Effector memory CD8-positive, alpha-beta T cell (primary cell): Measurements from ENCODE around the gene PI16.

Source experiments
- ATAC-seq: fragments of 150-1000 bp; cut with Tn5 transposase; replicated peaks from 2 replicates; pipeline ENCODE4 v1.10.0; 2021; ENCODE audit warnings: mild to moderate bottlenecking, moderate library complexity
- DNase-seq, 3 experiments: peaks; one replicate each; pipeline ENCODE4 v3.0.0; 2021
- H3K27ac Mint-ChIP-seq, 2 donors: one replicate each; pipeline ENCODE4 v1.8.0; 2022; ENCODE audit warnings: mild to moderate bottlenecking in 2 of 2, mixed read lengths in 2 of 2, moderate library complexity in 2 of 2
- H3K27me3 Mint-ChIP-seq, 2 donors: one replicate each; pipeline ENCODE4 v1.8.0; 2022; ENCODE audit warnings: mixed read lengths in 2 of 2
- H3K36me3 Mint-ChIP-seq: one replicate; pipeline ENCODE4 v1.8.0; 2022; ENCODE audit warnings: mild to moderate bottlenecking, moderate library complexity, mixed read lengths; ENCODE audit not compliant: insufficient read depth
- H3K4me1 Mint-ChIP-seq, 2 donors: one replicate each; pipeline ENCODE4 v1.8.0; 2022; ENCODE audit warnings: low read depth in 2 of 2, mixed read lengths in 2 of 2
- H3K4me3 Mint-ChIP-seq, 2 donors: one replicate each; pipeline ENCODE4 v1.8.0; 2022; ENCODE audit warnings: mild to moderate bottlenecking in 2 of 2, mixed read lengths in 2 of 2, moderate library complexity in 2 of 2
- H3K9me3 Mint-ChIP-seq, 2 donors: one replicate each; pipeline ENCODE4 v1.8.0; 2022; ENCODE audit warnings: mixed read lengths in 2 of 2

PI16 gene

GRCh38 chr6:36976931-36977330 is 22.4 kb downstream of the PI16 start:
- Mint-ChIP-seq H3K27ac (no peak overlapping the region), H3K4me3 (no peak overlapping the region), H3K4me1 (peaks cover 21 to 23% of the 10 kb centered on the region in 2 donors), H3K36me3 (peaks cover 82% of the 10 kb centered on the region), H3K9me3 (no peaks in the 10 kb centered on the region), H3K27me3 (no peaks in the 10 kb centered on the region)
- DNase-seq, result no peak
- no peak for ATAC-seq

- no peaks in the 10 kb centered on the region for H3K9me3 Mint-ChIP-seq
- peaks cover 82% of the 10 kb centered on the region for H3K36me3 Mint-ChIP-seq
- H3K4me1 Mint-ChIP-seq, result peaks cover 24 to 25% of the 10 kb centered on the region in 2 donors
- no peaks in the 10 kb centered on the region for H3K27me3 Mint-ChIP-seq
- H3K4me3 Mint-ChIP-seq, result no peak overlapping the region
- no peak for DNase-seq
- H3K27ac Mint-ChIP-seq, result no peak overlapping the region
- peak; percentile 58 for ATAC-seq
Observed at GRCh38 chr6:36977470-36977941, 23.0 kb downstream of the PI16 start.

DNA sequence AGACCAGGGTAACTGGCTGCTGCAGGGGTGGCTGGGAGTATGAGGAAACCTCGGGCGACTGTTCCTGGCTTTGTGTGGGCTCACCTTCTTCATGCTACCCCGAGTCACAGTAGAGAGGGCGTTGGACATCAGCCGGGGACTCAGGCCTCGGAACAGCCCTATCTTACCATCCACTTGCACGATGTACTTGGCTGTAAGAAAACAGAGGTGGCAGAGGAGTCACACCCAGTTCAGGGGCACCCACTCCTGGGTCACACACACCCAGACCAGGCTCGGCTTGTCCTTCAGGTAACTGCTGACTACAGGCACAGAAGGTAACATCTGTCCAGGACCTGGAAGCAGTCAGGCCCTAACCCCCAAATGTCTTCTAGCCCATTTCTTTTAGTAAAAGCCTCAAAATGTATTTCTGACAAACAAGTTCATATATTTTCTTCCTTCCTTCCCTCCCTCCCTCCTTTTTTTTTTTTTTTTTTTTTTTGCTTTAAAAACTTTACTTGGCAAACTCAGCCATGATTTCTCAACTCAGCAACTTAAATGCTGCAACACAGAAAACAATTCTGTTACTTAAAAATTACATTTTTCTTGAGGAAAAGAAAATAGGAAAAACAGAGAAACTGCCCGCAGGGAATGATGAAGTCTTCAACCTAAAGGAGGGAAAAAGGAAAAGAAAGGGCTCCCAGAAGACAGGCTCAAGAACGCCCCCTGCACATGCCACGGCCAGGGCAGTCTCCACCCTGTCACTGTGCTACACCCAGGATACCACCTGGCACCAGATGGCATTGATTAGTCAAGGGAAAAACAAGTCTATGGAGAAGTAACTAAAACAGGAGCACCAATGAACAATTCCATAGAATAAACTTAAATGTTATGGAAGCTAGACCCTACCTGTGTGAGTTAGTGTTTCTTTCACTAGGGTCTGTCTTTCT is 24.1 kb downstream of the PI16 start:
- H3K27ac Mint-ChIP-seq, result no peak overlapping the region

GRCh38 chr6:36979347-36979742 is 24.8 kb downstream of the PI16 start:
- no peak overlapping the region for H3K4me3 Mint-ChIP-seq
- H3K27me3 Mint-ChIP-seq, result no peaks in the 10 kb centered on the region
- H3K36me3 Mint-ChIP-seq, result peaks cover 67% of the 10 kb centered on the region
- H3K27ac Mint-ChIP-seq, result no peak overlapping the region
- ATAC-seq (peak; percentile 59), DNase-seq (no peak)
- H3K9me3 Mint-ChIP-seq, result no peaks in the 10 kb centered on the region
- H3K4me1 Mint-ChIP-seq, result peaks cover 24 to 25% of the 10 kb centered on the region in 2 donors

More for the DNA sequence above, 24.1 kb downstream of the PI16 start:
- no peaks in the 10 kb centered on the region for H3K9me3 Mint-ChIP-seq
- no peaks in the 10 kb centered on the region for H3K27me3 Mint-ChIP-seq
- DNase-seq, result no peak
- H3K36me3 Mint-ChIP-seq, result peaks cover 74% of the 10 kb centered on the region
- no peak overlapping the region for H3K4me3 Mint-ChIP-seq
- ATAC-seq, result no peak
- peaks cover 24 to 25% of the 10 kb centered on the region in 2 donors for H3K4me1 Mint-ChIP-seq

DNA sequence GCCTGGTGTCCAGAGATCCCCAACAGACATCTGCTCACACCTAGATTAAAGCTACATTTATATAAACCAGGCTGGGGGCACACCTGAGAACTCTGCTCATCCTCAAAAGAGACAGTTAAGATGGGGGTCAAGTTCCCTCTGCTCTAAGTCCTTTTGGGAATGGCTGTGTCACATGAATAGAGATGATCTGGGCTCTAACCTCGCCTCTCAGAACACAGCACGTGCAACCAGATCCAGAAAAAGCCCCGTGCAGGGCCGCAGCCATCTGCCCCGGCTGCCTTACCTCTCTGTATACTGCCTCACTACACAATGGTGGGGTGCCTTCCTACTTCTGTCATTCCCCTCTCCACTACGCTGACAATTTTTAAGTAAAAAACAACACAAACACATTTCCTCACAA is 25.6 kb downstream of the PI16 start:
- peaks cover 60% of the 10 kb centered on the region for H3K36me3 Mint-ChIP-seq
- H3K9me3 Mint-ChIP-seq, result no peaks in the 10 kb centered on the region
- H3K4me3 Mint-ChIP-seq, result no peak overlapping the region
- no peak for ATAC-seq
- peak overlapping the region; percentile 29 to 38 for H3K27ac Mint-ChIP-seq
- DNase-seq, result no peak
- H3K27me3 Mint-ChIP-seq, result no peaks in the 10 kb centered on the region
- peaks cover 24 to 25% of the 10 kb centered on the region in 2 donors for H3K4me1 Mint-ChIP-seq

- Mint-ChIP-seq H3K27me3 (no peaks in the 10 kb centered on the region), H3K4me3 (peak overlapping the region; percentile 4 to 6), H3K4me1 (peaks cover 24 to 25% of the 10 kb centered on the region in 2 donors), H3K36me3 (peaks cover 55% of the 10 kb centered on the region), H3K9me3 (no peaks in the 10 kb centered on the region), H3K27ac (peak overlapping the region; percentile 29 to 44)
- no peak for ATAC-seq
- no peak for DNase-seq
Observed at GRCh38 chr6:36980876-36981619, 26.5 kb downstream of the PI16 start.

GRCh38 chr6:36983538-36983937 is 29.0 kb downstream of the PI16 start:
- H3K4me1 Mint-ChIP-seq, result peaks cover 32 to 35% of the 10 kb centered on the region in 2 donors
- no peaks in the 10 kb centered on the region for H3K27me3 Mint-ChIP-seq
- peaks cover 36% of the 10 kb centered on the region for H3K36me3 Mint-ChIP-seq
- no peak overlapping the region for H3K4me3 Mint-ChIP-seq
- no peak overlapping the region for H3K27ac Mint-ChIP-seq
- ATAC-seq (no peak), DNase-seq (no peak)
- no peaks in the 10 kb centered on the region for H3K9me3 Mint-ChIP-seq

GRCh38 chr6:36984581-36985416 is 30.3 kb downstream of the PI16 start:
- Mint-ChIP-seq H3K9me3 (no peaks in the 10 kb centered on the region), H3K27me3 (no peaks in the 10 kb centered on the region), H3K27ac (no peak overlapping the region), H3K4me1 (peaks cover 24 to 26% of the 10 kb centered on the region in 2 donors), H3K4me3 (no peak overlapping the region), H3K36me3 (peaks cover 26% of the 10 kb centered on the region)
- DNase-seq, result peak in 2 of 3 experiments; percentile 33 to 34
- ATAC-seq, result peak; percentile 11

DNA sequence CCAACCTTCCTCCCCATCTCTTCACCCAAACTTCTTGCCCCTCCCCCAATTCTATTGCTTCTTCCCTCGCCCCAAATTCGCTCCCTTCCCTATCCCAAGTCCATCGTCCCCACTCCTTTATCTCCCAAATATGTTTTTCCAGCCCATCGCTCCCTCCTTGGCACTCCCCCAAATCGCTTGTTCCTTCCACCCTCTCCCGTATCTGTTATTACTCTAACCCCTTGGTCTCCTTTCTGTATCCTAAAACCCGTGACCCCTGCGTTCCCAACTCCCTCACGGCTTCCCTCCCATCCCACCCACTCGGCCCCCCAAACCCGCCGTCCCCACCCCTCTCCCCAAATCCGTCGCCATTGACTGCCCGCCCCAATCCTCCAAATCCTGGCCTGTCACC is 30.9 kb downstream of the PI16 start:
- Mint-ChIP-seq H3K9me3 (no peaks in the 10 kb centered on the region), H3K4me1 (peaks cover 21 to 24% of the 10 kb centered on the region in 2 donors), H3K36me3 (peaks cover 24% of the 10 kb centered on the region), H3K4me3 (no peak overlapping the region), H3K27me3 (no peaks in the 10 kb centered on the region), H3K27ac (no peak overlapping the region)
- ATAC-seq, result no peak
- DNase-seq, result no peak

DNA sequence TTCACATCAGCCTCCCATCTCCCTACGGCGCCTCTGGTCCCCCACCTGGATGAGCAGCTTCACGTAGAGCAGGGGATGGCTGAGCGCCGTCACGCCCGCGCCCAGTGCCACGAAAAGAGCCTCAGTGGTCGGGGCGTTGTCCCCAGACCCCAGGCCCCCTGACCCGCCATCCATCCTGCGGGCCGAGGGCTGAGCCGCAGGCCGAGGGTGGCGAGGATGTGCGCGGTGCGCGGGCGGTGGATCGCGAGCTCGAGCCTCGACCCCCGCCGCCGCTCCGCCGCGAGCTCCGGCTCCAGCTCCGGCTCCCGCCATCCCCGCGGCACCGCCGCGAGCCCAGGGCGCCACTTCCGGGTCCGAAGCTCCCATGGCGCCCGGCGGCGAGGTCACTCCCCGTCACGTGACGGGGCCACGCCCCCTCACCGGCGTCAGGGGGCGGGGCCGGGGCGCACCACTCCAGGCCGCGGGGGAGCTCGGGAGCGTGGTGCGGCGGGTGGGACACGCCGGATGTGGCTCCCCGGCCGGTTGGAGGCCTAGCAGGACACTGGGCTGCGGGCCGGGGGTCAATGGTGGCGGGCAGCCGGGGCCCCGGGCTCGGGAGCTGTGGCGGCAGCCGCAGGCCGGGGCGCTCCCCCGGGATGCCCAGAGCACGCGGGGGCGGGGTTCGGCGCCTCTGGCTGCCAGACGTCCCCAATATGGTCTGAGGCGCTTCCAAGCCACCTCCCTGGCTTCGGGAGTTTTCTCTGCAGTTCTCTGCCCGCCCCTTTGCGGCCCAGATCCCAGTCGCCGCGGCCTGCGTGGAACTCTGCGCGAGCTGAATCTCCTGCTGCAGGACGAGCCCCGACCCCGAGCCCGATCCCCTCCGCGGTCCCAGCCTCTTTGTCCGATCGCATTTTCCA is 31.5 kb downstream of the PI16 start, which contains the start of gene MTCH1:
Gene MTCH1 (minus strand): TSS at position 389 of the 896 bp plus-strand sequence. CDS start 23 bp downstream, at position 366.
- Mint-ChIP-seq H3K4me1 (peaks cover 16 to 20% of the 10 kb centered on the region in 2 donors), H3K9me3 (no peaks in the 10 kb centered on the region)

GRCh38 chr6:36986704-36987047 is 32.1 kb downstream of the PI16 start:
- H3K4me3 Mint-ChIP-seq, result no peak overlapping the region
- peak; percentile 14 for ATAC-seq
- peaks cover 14% of the 10 kb centered on the region for H3K36me3 Mint-ChIP-seq
- H3K9me3 Mint-ChIP-seq, result no peaks in the 10 kb centered on the region
- peaks cover 13 to 16% of the 10 kb centered on the region in 2 donors for H3K4me1 Mint-ChIP-seq
- peak overlapping the region in 1 of 2 donors; percentile 94 for H3K27ac Mint-ChIP-seq
- peaks cover 0 to 7% of the 10 kb centered on the region in 2 donors for H3K27me3 Mint-ChIP-seq
- no peak for DNase-seq

More for the DNA sequence above, 31.5 kb downstream of the PI16 start, which contains the start of gene MTCH1:
- Mint-ChIP-seq H3K4me3 (no peak within 1 kb of the TSS), H3K27ac (peak within 1 kb of the TSS in 1 of 2 donors; percentile 94), H3K27me3 (peaks cover 0 to 6% of the 10 kb centered on the region in 2 donors), H3K36me3 (peaks cover 20% of the 10 kb centered on the region)
- DNase-seq, result peak; percentile 82 to 88 (median 87)
- ATAC-seq, result peak; percentile 88

- Mint-ChIP-seq H3K36me3 (peaks cover 4% of the 10 kb centered on the region), H3K27ac (no peak overlapping the region), H3K4me1 (peaks cover 8 to 11% of the 10 kb centered on the region in 2 donors), H3K9me3 (no peaks in the 10 kb centered on the region), H3K27me3 (peaks cover 0 to 22% of the 10 kb centered on the region in 2 donors), H3K4me3 (no peak overlapping the region)
- no peak for ATAC-seq
- no peak for DNase-seq
Observed at GRCh38 chr6:36989264-36989663, 34.7 kb downstream of the PI16 start.
